Neuronal stem cell (in vitro differentiated cells): Measurements from ENCODE around the gene CDH13.

Experiments used
- DNase-seq: peaks from one replicate; pipeline ENCODE4 v3.0.0-alpha.2; 2013; ENCODE audit warnings: low spot score
- H2AFZ ChIP-seq: one replicate; pipeline ENCODE4 v1.6.1; 2013; ENCODE audit warnings: mild to moderate bottlenecking, low read length, inconsistent platforms
- H2AK5ac ChIP-seq: 2 replicates; pipeline ENCODE4 v1.6.1; 2013; ENCODE audit warnings: low read depth, mild to moderate bottlenecking, inconsistent platforms, low read length, moderate library complexity, mixed read lengths
- H2BK120ac ChIP-seq: 2 replicates; pipeline ENCODE4 v1.6.1; 2013; ENCODE audit warnings: low read depth, mild to moderate bottlenecking, inconsistent platforms, low read length, moderate library complexity, mixed read lengths
- H2BK12ac ChIP-seq: one replicate; pipeline ENCODE4 v1.6.1; 2013; ENCODE audit warnings: low read length, inconsistent platforms
- H2BK15ac ChIP-seq: 2 replicates; pipeline ENCODE4 v1.6.1; 2013; ENCODE audit warnings: mild to moderate bottlenecking, low read length, inconsistent platforms, mixed read lengths
- H2BK5ac ChIP-seq: one replicate; pipeline ENCODE4 v1.6.1; 2013; ENCODE audit warnings: inconsistent platforms, mild to moderate bottlenecking, low read length, moderate library complexity
- H3K14ac ChIP-seq: one replicate; pipeline ENCODE4 v1.6.1; 2013; ENCODE audit warnings: low read length, inconsistent platforms
- H3K18ac ChIP-seq: 2 replicates; pipeline ENCODE4 v1.6.1; 2013; ENCODE audit warnings: low read length, inconsistent platforms
- H3K23ac ChIP-seq: 2 replicates; pipeline ENCODE4 v1.6.1; 2013; ENCODE audit warnings: low read depth, mild to moderate bottlenecking, mixed read lengths, low read length, inconsistent platforms; ENCODE audit not compliant: poor library complexity
- H3K27ac ChIP-seq: replicated peaks from 3 replicates; pipeline ENCODE4 v1.5.1; 2013; ENCODE audit warnings: low read length, inconsistent platforms
- H3K27me3 ChIP-seq, 3 experiments: 2 replicates each; pipeline ENCODE4 v1.6.1; 2013; ENCODE audit warnings: low read length in 3 of 3, mild to moderate bottlenecking in 2 of 3, inconsistent platforms in 1 of 3, low read depth in 1 of 3, mixed read lengths in 1 of 3, moderate library complexity in 1 of 3; ENCODE audit not compliant: control insufficient read depth in 3 of 3, insufficient read depth in 3 of 3
- H3K36me3 ChIP-seq, 2 donors: replicated peaks in 1 of 2; 2 replicates each; pipeline ENCODE4 v1.6.1; 2013; ENCODE audit warnings: low read length in 2 of 2; ENCODE audit not compliant: control insufficient read depth in 2 of 2, insufficient read depth in 2 of 2
- H3K4ac ChIP-seq: 2 replicates; pipeline ENCODE4 v1.6.1; 2013; ENCODE audit warnings: inconsistent platforms, mild to moderate bottlenecking, low read length, moderate library complexity
- H3K4me1 ChIP-seq, 2 donors: 1 replicate in 1 of 2; 2 replicates in 1 of 2; pipeline ENCODE4 v1.6.1; 2013; ENCODE audit warnings: low read length in 2 of 2, low read depth in 1 of 2; ENCODE audit not compliant: control insufficient read depth in 2 of 2, insufficient read depth in 1 of 2
- H3K4me2 ChIP-seq: one replicate; pipeline ENCODE4 v1.6.1; 2013; ENCODE audit warnings: mild to moderate bottlenecking, low read length, inconsistent platforms; ENCODE audit not compliant: insufficient read depth, poor library complexity, severe bottlenecking
- H3K4me3 ChIP-seq, 2 donors: 2 replicates each; pipeline ENCODE4 v1.5.1; 2013; ENCODE audit warnings: low read length in 2 of 2, mild to moderate bottlenecking in 2 of 2, inconsistent platforms in 1 of 2, moderate library complexity in 1 of 2
- H3K79me1 ChIP-seq: one replicate; pipeline ENCODE4 v1.6.1; 2013; ENCODE audit warnings: low read depth, mild to moderate bottlenecking, inconsistent platforms, low read length, moderate library complexity
- H3K9ac ChIP-seq: one replicate; pipeline ENCODE4 v1.6.1; 2013; ENCODE audit warnings: mild to moderate bottlenecking, low read depth, low read length, inconsistent platforms; ENCODE audit not compliant: poor library complexity
- H3K9me3 ChIP-seq, 2 donors: replicated peaks in 1 of 2; 2 replicates each; pipeline versions ENCODE3 to v1.6.1; 2013; ENCODE audit warnings: low read length in 2 of 2, mild to moderate bottlenecking in 2 of 2, inconsistent platforms in 1 of 2, low read depth in 1 of 2, mixed read lengths in 1 of 2, moderate library complexity in 1 of 2; ENCODE audit not compliant: control insufficient read depth in 2 of 2, insufficient read depth in 1 of 2
- H4K8ac ChIP-seq: one replicate; pipeline ENCODE4 v1.6.1; 2013; ENCODE audit warnings: low read depth, mild to moderate bottlenecking, inconsistent platforms, low read length, moderate library complexity
- H4K91ac ChIP-seq: one replicate; pipeline ENCODE4 v1.6.1; 2013; ENCODE audit warnings: low read length, low read depth, mild to moderate bottlenecking, inconsistent platforms; ENCODE audit not compliant: poor library complexity
- WGBS, 2 donors: extraction: QIAGEN DNeasy Blood & Tissue Kit; methylation state at CpG; one replicate each; pipeline ENCODE4 v1.1.7; 2013; ENCODE audit warnings: missing lambda C conversion rate in 2 of 2, mixed read lengths in 1 of 2; ENCODE audit not compliant: insufficient read length in 2 of 2, insufficient replicate concordance in 1 of 2; ENCODE audit errors: extremely low coverage in 2 of 2; 5-methylcytosine and 5-hydroxymethylcytosine counted together

Gene CDH13

DNA sequence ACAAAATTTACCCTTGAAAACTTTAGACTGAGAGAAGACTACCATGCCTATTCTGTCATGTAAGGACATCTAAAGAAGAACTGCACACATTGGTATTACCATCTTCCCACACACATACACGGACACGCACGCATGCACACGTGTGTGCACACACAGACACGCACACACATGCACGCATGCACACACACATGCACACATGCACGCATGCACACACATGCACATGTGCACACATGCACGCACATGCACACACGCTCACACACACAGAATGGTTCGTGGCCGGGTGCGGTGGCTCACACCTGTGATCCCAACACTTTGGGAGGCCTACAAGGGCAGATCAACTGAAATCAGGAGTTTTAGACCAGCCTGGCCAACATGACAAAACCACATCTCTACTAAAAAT lies 884.1 kb downstream of the CDH13 start:
- no peak for DNase-seq
- no peak overlapping the region for H3K4me2 ChIP-seq
- H4K8ac ChIP-seq: no peak overlapping the region
- no peaks in the 10 kb centered on the region for H3K36me3 ChIP-seq
- no peaks in the 10 kb centered on the region for H3K9me3 ChIP-seq
- no CpG with 5 or more reads among the region's 12 CpGs for WGBS, 2 donors
- no peak overlapping the region for H3K4me3 ChIP-seq
- no peak overlapping the region for H2BK120ac ChIP-seq
- H3K18ac ChIP-seq: no peak overlapping the region
- H2BK12ac ChIP-seq: no peak overlapping the region
- no peak overlapping the region for H2AFZ ChIP-seq
- H4K91ac ChIP-seq: no peak overlapping the region
- no peak overlapping the region for H2AK5ac ChIP-seq
- no peaks in the 10 kb centered on the region for H3K27me3 ChIP-seq
- no peak overlapping the region for H3K9ac ChIP-seq
- no peak overlapping the region for H3K14ac ChIP-seq
- no peak overlapping the region for H3K27ac ChIP-seq
- no peak overlapping the region for H3K23ac ChIP-seq
- no peaks in the 10 kb centered on the region for H3K79me1 ChIP-seq
- H2BK15ac ChIP-seq: no peak overlapping the region
- H3K4ac ChIP-seq: no peak overlapping the region
- H3K4me1 ChIP-seq: no peaks in the 10 kb centered on the region
- H2BK5ac ChIP-seq: no peak overlapping the region

GRCh38 chr16:83513008-83513755 lies 886.4 kb downstream of the CDH13 start:
- H2BK12ac ChIP-seq: no peak overlapping the region
- H3K36me3 ChIP-seq: no peaks in the 10 kb centered on the region
- H4K8ac ChIP-seq: no peak overlapping the region
- H3K18ac ChIP-seq: no peak overlapping the region
- no peak overlapping the region for H2AK5ac ChIP-seq
- no CpG with 5 or more reads among the region's 8 CpGs for WGBS, 2 donors
- no peak overlapping the region for H4K91ac ChIP-seq
- DNase-seq: no peak
- no peaks in the 10 kb centered on the region for H3K79me1 ChIP-seq
- H2BK15ac ChIP-seq: no peak overlapping the region
- no peak overlapping the region for H2BK120ac ChIP-seq
- no peak overlapping the region for H3K27ac ChIP-seq
- H3K4ac ChIP-seq: no peak overlapping the region
- no peaks in the 10 kb centered on the region for H3K27me3 ChIP-seq
- no peak overlapping the region for H3K23ac ChIP-seq
- no peak overlapping the region for H3K14ac ChIP-seq
- no peak overlapping the region for H2BK5ac ChIP-seq
- H2AFZ ChIP-seq: no peak overlapping the region
- H3K9me3 ChIP-seq: peaks cover 2 to 3% of the 10 kb centered on the region in 2 donors
- no peak overlapping the region for H3K9ac ChIP-seq
- no peaks in the 10 kb centered on the region for H3K4me1 ChIP-seq
- no peak overlapping the region for H3K4me2 ChIP-seq
- H3K4me3 ChIP-seq: no peak overlapping the region

- no peak overlapping the region for H3K18ac ChIP-seq
- no peak overlapping the region for H4K91ac ChIP-seq
- peaks cover 0 to 4% (median 0%) of the 10 kb centered on the region in 3 experiments for H3K27me3 ChIP-seq
- no peaks in the 10 kb centered on the region for H3K4me1 ChIP-seq
- DNase-seq: no peak
- no peak overlapping the region for H3K14ac ChIP-seq
- no peak overlapping the region for H3K4me2 ChIP-seq
- no peak overlapping the region for H3K4ac ChIP-seq
- H3K9ac ChIP-seq: no peak overlapping the region
- H3K27ac ChIP-seq: no peak overlapping the region
- no peak overlapping the region for H3K23ac ChIP-seq
- no CpG with 5 or more reads among the region's 2 CpGs for WGBS, 2 donors
- H2AK5ac ChIP-seq: no peak overlapping the region
- H2BK12ac ChIP-seq: no peak overlapping the region
- no peak overlapping the region for H3K4me3 ChIP-seq
- H4K8ac ChIP-seq: no peak overlapping the region
- H3K36me3 ChIP-seq: no peaks in the 10 kb centered on the region
- H2BK120ac ChIP-seq: no peak overlapping the region
- H2BK15ac ChIP-seq: no peak overlapping the region
- H3K9me3 ChIP-seq: peaks cover 2 to 3% of the 10 kb centered on the region in 2 donors
- H3K79me1 ChIP-seq: no peaks in the 10 kb centered on the region
- H2BK5ac ChIP-seq: no peak overlapping the region
- H2AFZ ChIP-seq: no peak overlapping the region
Measured at GRCh38 chr16:83515395-83515794, 888.6 kb downstream of the CDH13 start.

DNA sequence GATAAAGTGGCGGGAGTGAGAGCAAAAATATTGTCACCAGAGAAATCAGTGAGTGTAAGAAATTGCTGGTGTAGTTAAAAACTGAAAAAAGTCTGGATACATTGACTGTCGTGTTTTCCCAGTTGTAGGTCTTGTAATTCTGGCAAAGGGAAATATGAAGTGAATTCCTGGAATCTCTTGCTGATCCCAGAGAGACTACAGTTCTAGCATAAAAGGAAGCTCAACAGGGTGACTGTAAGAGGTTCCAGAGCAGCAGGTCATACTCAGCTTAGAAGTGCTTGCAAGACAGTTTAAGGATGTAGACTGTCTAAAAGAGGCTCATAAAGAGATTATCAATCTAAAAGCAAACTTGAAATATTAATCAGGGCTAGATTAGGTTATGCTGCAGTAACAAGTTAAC lies 890.2 kb downstream of the CDH13 start:
- no peak for DNase-seq
- Histone ChIP-seq H3K9ac (no peak overlapping the region), H3K9me3 (peaks cover 2 to 3% of the 10 kb centered on the region in 2 donors), H3K18ac (no peak overlapping the region), H3K4me1 (no peaks in the 10 kb centered on the region), H3K4me3 (no peak overlapping the region), H3K14ac (no peak overlapping the region), H4K91ac (no peak overlapping the region), H2BK5ac (no peak overlapping the region), H4K8ac (no peak overlapping the region), H2BK15ac (no peak overlapping the region), H3K4ac (no peak overlapping the region), H2BK12ac (no peak overlapping the region), H2AK5ac (no peak overlapping the region), H2AFZ (no peak overlapping the region), H3K79me1 (no peaks in the 10 kb centered on the region), H3K27me3 (peaks cover 0 to 4% (median 0%) of the 10 kb centered on the region in 3 experiments), H2BK120ac (no peak overlapping the region), H3K4me2 (no peak overlapping the region), H3K27ac (no peak overlapping the region), H3K23ac (no peak overlapping the region), H3K36me3 (no peaks in the 10 kb centered on the region)
- no CpG with 5 or more reads among the region's 2 CpGs for WGBS, 2 donors
